Cardiac muscle cell (in vitro differentiated cells and primary cell): Measurements from ENCODE around the gene RNF13. TPM values are rescaled to one million over a fixed set of nuclear protein-coding genes. Genes with fewer than 3 reads are reported as not detected.

Experiments used
- DNase-seq, 2 donors: peaks; one replicate each; pipeline versions ENCODE4 v3.0.0 to v3.0.0-alpha.2; 2010 to 2017; ENCODE audit warnings: low read depth in 1 of 2, low spot score in 1 of 2
- H3K27ac ChIP-seq: fragments of 200-600 bp; sonication (generic); 2 replicates; pipeline ENCODE4 v1.5.1; 2016
- H3K27me3 ChIP-seq: fragments of 200-600 bp; sonication (generic); 2 replicates; pipeline ENCODE4 v1.6.0; 2016; ENCODE audit warnings: control low read depth
- H3K36me3 ChIP-seq: fragments of 200-600 bp; sonication (generic); 2 replicates; pipeline ENCODE4 v1.5.1; 2016; ENCODE audit warnings: control low read depth
- H3K4me1 ChIP-seq: fragments of 200-600 bp; sonication (generic); 2 replicates; pipeline ENCODE4 v1.8.1; 2017; ENCODE audit warnings: low read depth, mild to moderate bottlenecking, mixed run types
- H3K4me3 ChIP-seq: fragments of 200-600 bp; sonication (generic); 2 replicates; pipeline ENCODE4 v1.5.1; 2016; ENCODE audit warnings: mild to moderate bottlenecking
- H3K9me3 ChIP-seq: fragments of 200-600 bp; sonication (generic); 2 replicates; pipeline ENCODE4 v1.5.1; 2017; ENCODE audit warnings: low read depth, mild to moderate bottlenecking, control low read depth
- polyA plus RNA-seq: library from polyadenylated mRNA; unstranded; fragments of >200 nt; fragmentation: Nextera tagmentation; extraction: Ambion mirVana; gene quantifications from 2 replicates; pipeline ENCODE4 v1.2.1, GENCODE V29; 2016
- total RNA-seq: library from RNA; depleted of rRNA; stranded (reverse); fragments of >200 nt; gene quantifications from 2 replicates; pipeline ENCODE4 v1.2.3, GENCODE V29; 2016
- TF ChIP-seq, protein P1 (sequence below): IDR thresholded peaks from 2 replicates; pipeline ENCODE4 v1.5.1; 2012; ENCODE audit warnings: low read depth, mild to moderate bottlenecking, low read length

The RNF13 gene
- total and polyA plus RNA-seq, 2 experiments from 2014 or later, result 15.9 to 44.7 TPM

DNA sequence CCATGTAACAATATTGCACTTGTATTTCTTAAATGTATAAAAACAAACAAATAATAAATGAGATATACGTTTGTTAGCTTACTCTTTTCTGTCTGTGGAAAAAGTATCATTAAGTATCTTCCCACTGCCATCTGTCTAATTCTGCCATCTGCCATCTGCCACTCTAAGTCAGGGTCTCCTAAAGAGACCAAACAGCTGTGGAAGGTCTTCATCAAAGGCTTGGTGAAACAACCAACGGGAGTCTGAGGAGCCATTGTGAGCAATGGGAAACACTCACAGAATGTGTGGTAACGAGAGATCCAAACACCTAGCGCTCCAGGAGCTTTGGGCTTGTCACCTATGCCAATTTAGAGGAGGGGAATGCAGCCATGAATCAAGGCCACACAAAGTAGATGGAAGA is 186.4 kb downstream of the RNF13 start:
- H3K9me3 ChIP-seq, result no peaks in the 10 kb centered on the region
- no peaks in the 10 kb centered on the region for H3K27me3 ChIP-seq
- H3K4me3 ChIP-seq, result no peak overlapping the region
- TF ChIP-seq, protein P1, sequence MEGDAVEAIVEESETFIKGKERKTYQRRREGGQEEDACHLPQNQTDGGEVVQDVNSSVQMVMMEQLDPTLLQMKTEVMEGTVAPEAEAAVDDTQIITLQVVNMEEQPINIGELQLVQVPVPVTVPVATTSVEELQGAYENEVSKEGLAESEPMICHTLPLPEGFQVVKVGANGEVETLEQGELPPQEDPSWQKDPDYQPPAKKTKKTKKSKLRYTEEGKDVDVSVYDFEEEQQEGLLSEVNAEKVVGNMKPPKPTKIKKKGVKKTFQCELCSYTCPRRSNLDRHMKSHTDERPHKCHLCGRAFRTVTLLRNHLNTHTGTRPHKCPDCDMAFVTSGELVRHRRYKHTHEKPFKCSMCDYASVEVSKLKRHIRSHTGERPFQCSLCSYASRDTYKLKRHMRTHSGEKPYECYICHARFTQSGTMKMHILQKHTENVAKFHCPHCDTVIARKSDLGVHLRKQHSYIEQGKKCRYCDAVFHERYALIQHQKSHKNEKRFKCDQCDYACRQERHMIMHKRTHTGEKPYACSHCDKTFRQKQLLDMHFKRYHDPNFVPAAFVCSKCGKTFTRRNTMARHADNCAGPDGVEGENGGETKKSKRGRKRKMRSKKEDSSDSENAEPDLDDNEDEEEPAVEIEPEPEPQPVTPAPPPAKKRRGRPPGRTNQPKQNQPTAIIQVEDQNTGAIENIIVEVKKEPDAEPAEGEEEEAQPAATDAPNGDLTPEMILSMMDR, result no peak
- no peak overlapping the region for H3K27ac ChIP-seq
- no peak for DNase-seq
- H3K36me3 ChIP-seq, result no peaks in the 10 kb centered on the region
- H3K4me1 ChIP-seq, result no peaks in the 10 kb centered on the region

DNA sequence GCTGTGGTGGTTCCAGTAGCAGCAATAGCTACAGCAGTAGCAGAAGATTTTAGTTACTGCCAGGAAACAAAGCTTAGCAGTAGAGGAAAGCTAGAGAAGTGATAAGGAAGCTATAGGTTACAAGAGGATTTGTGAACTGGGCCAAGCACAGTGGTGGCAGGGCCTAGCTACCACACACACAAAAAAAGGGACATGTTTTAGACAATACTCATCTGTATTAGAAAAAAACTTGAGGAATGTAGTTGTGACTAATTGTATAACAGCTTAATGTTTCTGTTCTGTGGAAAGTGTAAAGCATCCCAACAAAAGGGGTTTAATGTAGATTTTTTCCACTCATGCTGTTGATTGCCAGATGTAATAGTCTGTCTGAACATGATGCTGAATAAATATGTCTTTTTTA is 187.6 kb downstream of the RNF13 start:
- TF ChIP-seq, protein P1, result no peak

DNA sequence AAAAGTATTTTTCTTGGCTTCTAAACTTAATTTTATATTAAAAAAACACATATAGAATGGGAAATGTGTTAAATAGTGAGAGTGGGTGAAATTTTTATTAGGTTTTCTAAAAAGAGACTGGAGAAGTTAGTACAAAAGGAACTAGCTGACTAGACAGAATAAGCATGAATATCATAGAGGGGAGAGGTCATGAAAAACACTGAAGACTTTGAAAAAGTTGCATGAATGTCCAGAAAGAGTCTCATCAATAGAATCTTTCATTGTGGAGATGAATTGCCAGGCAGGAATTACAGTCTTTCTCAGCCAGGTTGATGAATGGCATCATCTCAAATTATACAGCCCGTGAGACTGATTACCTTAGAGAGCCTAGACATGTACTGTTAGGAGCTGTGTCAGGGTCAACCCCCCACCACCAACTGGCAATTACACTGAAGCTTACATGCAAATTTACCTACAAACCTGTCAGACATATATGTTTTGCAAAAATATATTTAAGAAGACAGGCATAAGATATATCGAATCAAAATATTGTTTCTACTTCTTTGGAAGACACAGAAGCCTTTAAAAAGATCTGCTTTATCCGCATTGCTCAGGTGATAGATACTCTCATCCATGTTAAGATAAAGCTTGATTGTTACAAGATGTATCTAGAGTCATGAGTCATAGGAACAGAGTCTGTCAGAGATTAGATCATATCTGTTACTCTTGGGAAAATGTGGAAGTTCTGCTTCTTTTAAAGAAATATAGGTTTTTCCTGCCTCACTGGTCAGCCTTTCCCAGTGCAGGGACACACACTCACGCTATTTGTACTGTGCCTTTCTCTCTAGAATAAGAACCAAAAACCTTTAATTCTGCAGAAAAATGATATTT is 192.5 kb downstream of the RNF13 start:
- Histone ChIP-seq H3K9me3 (no peaks in the 10 kb centered on the region), H3K27ac (no peak overlapping the region), H3K27me3 (no peaks in the 10 kb centered on the region), H3K4me3 (no peak overlapping the region), H3K4me1 (no peaks in the 10 kb centered on the region), H3K36me3 (no peaks in the 10 kb centered on the region)
- no peak for DNase-seq
- TF ChIP-seq, protein P1, result no peak

More for the DNA sequence above, 187.6 kb downstream of the RNF13 start:
- H3K9me3 ChIP-seq, result no peaks in the 10 kb centered on the region
- H3K4me1 ChIP-seq, result no peaks in the 10 kb centered on the region
- H3K36me3 ChIP-seq, result no peaks in the 10 kb centered on the region
- H3K4me3 ChIP-seq, result no peak overlapping the region
- DNase-seq, result no peak
- no peaks in the 10 kb centered on the region for H3K27me3 ChIP-seq
- no peak overlapping the region for H3K27ac ChIP-seq

GRCh38 chr3:150006794-150007193 is 193.8 kb downstream of the RNF13 start:
- Histone ChIP-seq H3K4me3 (no peak overlapping the region), H3K36me3 (no peaks in the 10 kb centered on the region), H3K27me3 (no peaks in the 10 kb centered on the region), H3K4me1 (no peaks in the 10 kb centered on the region), H3K27ac (no peak overlapping the region), H3K9me3 (no peaks in the 10 kb centered on the region)
- DNase-seq, result no peak
- TF ChIP-seq, protein P1, result no peak

Other genes with a start within 250 kb of the RNF13 start
- gene WWTR1, start 155.2 kb upstream of the RNF13 start, total RNA-seq, result 55.0 and 69.1 TPM in 2 replicates
- gene WWTR1, start 155.2 kb upstream of the RNF13 start, polyA plus RNA-seq, result 54.8 and 80.6 TPM in 2 replicates
- 21.0 and 30.9 TPM in 2 replicates for gene COMMD2, start 60.7 kb upstream of the RNF13 start, total RNA-seq
- 42.8 and 58.5 TPM in 2 replicates for gene COMMD2, start 60.7 kb upstream of the RNF13 start, polyA plus RNA-seq
- gene ANKUB1, start 20.7 kb upstream of the RNF13 start, total RNA-seq, result not detected in 2 replicates
- gene ANKUB1, start 20.7 kb upstream of the RNF13 start, polyA plus RNA-seq, result not detected in 2 replicates
- 122 and 159 TPM in 2 replicates for gene PFN2, start 157.7 kb downstream of the RNF13 start, total RNA-seq
- gene PFN2, start 157.7 kb downstream of the RNF13 start, polyA plus RNA-seq, result 152 and 163 TPM in 2 replicates